Prostate gland (tissue), 2 donors: ENCODE data around the gene PRR5.

ENCODE experiments used
- CTCF ChIP-seq, 4 experiments: fragments of 200-600 bp in 2 of 4; fragments of 450-650 bp in 2 of 4; sonication (generic) in 2 of 4; IDR thresholded peaks; 1 replicate in 3 of 4; 2 replicates in 1 of 4; pipeline ENCODE4 v1.5.1; 2016 to 2019; ENCODE audit warnings: antibody characterized with exemption in 4 of 4, mild to moderate bottlenecking in 2 of 4, moderate library complexity in 2 of 4
- POLR2A ChIP-seq: fragments of 450-650 bp; IDR thresholded peaks from one replicate; pipeline ENCODE4 v1.6.1; 2016; ENCODE audit warnings: antibody characterized with exemption, mild to moderate bottlenecking
- POLR2AphosphoS5 ChIP-seq: sonication (generic); formaldehyde crosslinking; IDR thresholded peaks from one replicate; pipeline ENCODE4 v1.6.1; 2017; ENCODE audit warnings: antibody characterized with exemption

- no peak for TF ChIP-seq CTCF (IDR thresholded peaks at IDR 0.05)
- no peak for TF ChIP-seq POLR2A
- TF ChIP-seq POLR2AphosphoS5: no peak
Observed at GRCh38 chr22:44710474-44711240, 8.7 kb downstream of the PRR5 start.
